Upper lobe of left lung (tissue), 6 donors: Measurements from ENCODE around the gene LAMP1. TPM values are rescaled to one million over a fixed set of nuclear protein-coding genes. Genes with fewer than 3 reads are reported as not detected.

ENCODE experiments used
- ATAC-seq, 2 donors: fragments of 200-7000 bp; cut with Tn5 transposase; one replicate each; pipeline ENCODE4 v1.9.1; 2022; ENCODE audit warnings: mild to moderate bottlenecking in 2 of 2, moderate library complexity in 2 of 2; ENCODE audit not compliant: low FRiP score in 2 of 2
- DNase-seq, 2 donors: peaks; one replicate each; pipeline ENCODE4 v3.0.0-alpha.2; 2019 to 2020
- H3K27ac ChIP-seq, 4 donors: fragments of 200-600 bp; sonication (generic); one replicate each; pipeline ENCODE4 v1.5.1; 2016 to 2019
- H3K27me3 ChIP-seq, 4 donors: fragments of 200-600 bp; sonication (generic); one replicate each; pipeline ENCODE4 v1.5.1; 2017 to 2019
- H3K36me3 ChIP-seq, 4 donors: fragments of 200-600 bp; sonication (generic); one replicate each; pipeline ENCODE4 v1.5.1; 2016 to 2019
- H3K4me1 ChIP-seq, 4 donors: fragments of 200-600 bp; sonication (generic); one replicate each; pipeline ENCODE4 v1.5.1; 2018 to 2019
- H3K4me3 ChIP-seq, 4 donors: fragments of 200-600 bp; sonication (generic); one replicate each; pipeline ENCODE4 v1.5.1; 2017 to 2019; ENCODE audit warnings: mild to moderate bottlenecking in 2 of 4, moderate library complexity in 1 of 4
- H3K9me3 ChIP-seq, 4 donors: fragments of 200-600 bp; sonication (generic); one replicate each; pipeline ENCODE4 v1.5.1; 2018 to 2019
- CTCF ChIP-seq, 6 experiments: fragments of 450-650 bp in 4 of 6; fragments of 200-600 bp in 2 of 6; sonication (generic) in 2 of 6; IDR thresholded peaks; one replicate each; pipeline ENCODE4 v1.5.1; 2016 to 2019; ENCODE audit warnings: antibody characterized with exemption in 6 of 6
- EP300 ChIP-seq, 4 donors: sonication (generic); formaldehyde crosslinking; IDR thresholded peaks; one replicate each; pipeline ENCODE4 v1.5.1; 2017; ENCODE audit warnings: antibody characterized with exemption in 4 of 4, control low read depth in 2 of 4
- POLR2A ChIP-seq, 4 donors: fragments of 450-650 bp; IDR thresholded peaks; one replicate each; pipeline ENCODE4 v1.5.1; 2016 to 2017; ENCODE audit warnings: antibody characterized with exemption in 4 of 4, mild to moderate bottlenecking in 2 of 4
- POLR2AphosphoS5 ChIP-seq, 2 donors: sonication (generic); formaldehyde crosslinking; IDR thresholded peaks; one replicate each; pipeline ENCODE4 v1.5.1; 2017; ENCODE audit warnings: antibody characterized with exemption in 2 of 2
- WGBS, 2 donors: methylation state at CpG; one replicate each; pipeline ENCODE4 v1.1.5; 2017 to 2018; 5-methylcytosine and 5-hydroxymethylcytosine counted together
- total RNA-seq, 6 donors: library from RNA; depleted of rRNA in 4 of 6; stranded (reverse); fragments of >200 nt in 4 of 6; gene quantifications; one replicate each; pipeline versions ENCODE4 v1.1.0 to v1.2.1, GENCODE V29; 2016 to 2021
- donor health status: DM: no; HTN: no; CAD: no; lungs with moderate emphysema.
- donor health status: DM: no; HTN: yes; CAD: no; lungs with severe emphysema.

Gene LAMP1
- total RNA-seq, 6 donors from 2014 or later: 80.7 to 394 (median 236) TPM

GRCh38 chr13:113333076-113333475 lies 36.0 kb downstream of the LAMP1 start:
- Histone ChIP-seq H3K27ac (no peak overlapping the region), H3K27me3 (no peaks in the 10 kb centered on the region), H3K9me3 (no peaks in the 10 kb centered on the region), H3K4me3 (no peak overlapping the region), H3K36me3 (no peaks in the 10 kb centered on the region), H3K4me1 (no peaks in the 10 kb centered on the region)
- ATAC-seq (no peak), DNase-seq (no peak)
- no peak for TF ChIP-seq CTCF (IDR thresholded peaks at IDR 0.05)
- no peak for TF ChIP-seq EP300 (IDR thresholded peaks at IDR 0.05)
- no peak for TF ChIP-seq POLR2A (IDR thresholded peaks at IDR 0.05)
- TF ChIP-seq POLR2AphosphoS5 (IDR thresholded peaks at IDR 0.05): no peak
- WGBS, 2 donors: 93 to 94% methylated on average over 12 to 14 of the region's 14 CpGs

GRCh38 chr13:113337556-113337955 lies 40.5 kb downstream of the LAMP1 start:
- Histone ChIP-seq H3K9me3 (no peaks in the 10 kb centered on the region), H3K27ac (no peak overlapping the region), H3K36me3 (no peaks in the 10 kb centered on the region), H3K27me3 (no peaks in the 10 kb centered on the region), H3K4me3 (no peak overlapping the region), H3K4me1 (no peaks in the 10 kb centered on the region)
- 75 to 80% methylated on average over 12 to 17 of the region's 17 CpGs for WGBS, 2 donors
- no peak for TF ChIP-seq POLR2A (IDR thresholded peaks at IDR 0.05)
- no peak for TF ChIP-seq CTCF (IDR thresholded peaks at IDR 0.05)
- no peak for TF ChIP-seq POLR2AphosphoS5 (IDR thresholded peaks at IDR 0.05)
- no peak for TF ChIP-seq EP300 (IDR thresholded peaks at IDR 0.05)
- no peak for DNase-seq
- no peak for ATAC-seq

- DNase-seq: no peak
- WGBS, 2 donors: 98 to 99% methylated on average over 19 to 20 of the region's 20 CpGs
- no peak overlapping the region for H3K27ac ChIP-seq
Measured at GRCh38 chr13:113337976-113338375, 40.9 kb downstream of the LAMP1 start.

GRCh38 chr13:113338451-113338850 lies 41.4 kb downstream of the LAMP1 start:
- TF ChIP-seq POLR2AphosphoS5 (IDR thresholded peaks at IDR 0.05): no peak
- Histone ChIP-seq H3K4me3 (no peak overlapping the region), H3K27me3 (no peaks in the 10 kb centered on the region), H3K27ac (no peak overlapping the region), H3K36me3 (peaks cover 0 to 5% (median 0%) of the 10 kb centered on the region in 4 donors), H3K9me3 (no peaks in the 10 kb centered on the region), H3K4me1 (no peaks in the 10 kb centered on the region)
- DNase-seq (peak in 1 of 2 donors; percentile 24), ATAC-seq (no peak)
- 88 to 94% methylated on average over 14 to 15 of the region's 15 CpGs for WGBS, 2 donors

More at GRCh38 chr13:113337976-113338375, 40.9 kb downstream of the LAMP1 start:
- ATAC-seq: peak in 1 of 2 donors; percentile 17
- Histone ChIP-seq H3K4me3 (no peak overlapping the region), H3K4me1 (no peaks in the 10 kb centered on the region), H3K9me3 (no peaks in the 10 kb centered on the region), H3K36me3 (no peaks in the 10 kb centered on the region), H3K27me3 (no peaks in the 10 kb centered on the region)
- TF ChIP-seq EP300 (IDR thresholded peaks at IDR 0.05): no peak

GRCh38 chr13:113342820-113343691 lies 46.0 kb downstream of the LAMP1 start:
- DNase-seq: peak in 1 of 2 donors; percentile 42

More at GRCh38 chr13:113342820-113343691, 46.0 kb downstream of the LAMP1 start:
- TF ChIP-seq CTCF (IDR thresholded peaks at IDR 0.05) (no peak), POLR2AphosphoS5 (IDR thresholded peaks at IDR 0.05) (no peak), EP300 (IDR thresholded peaks at IDR 0.05) (no peak), POLR2A (IDR thresholded peaks at IDR 0.05) (no peak)
- Histone ChIP-seq H3K27me3 (no peaks in the 10 kb centered on the region), H3K27ac (no peak overlapping the region), H3K9me3 (peaks cover 0 to 4% (median 0%) of the 10 kb centered on the region in 4 donors), H3K4me1 (no peaks in the 10 kb centered on the region), H3K4me3 (no peak overlapping the region), H3K36me3 (peaks cover 0 to 15% (median 0%) of the 10 kb centered on the region in 4 donors)
- peak in 1 of 2 donors; percentile 40 for ATAC-seq
- 88 to 91% methylated on average over 31 to 33 of the region's 34 CpGs for WGBS, 2 donors
